Measurements from ENCODE around the gene PKIG. TPM values are rescaled to one million over a fixed set of nuclear protein-coding genes. Genes with fewer than 3 reads are reported as not detected.

Gene PKIG
- total and polyA plus RNA-seq, 10 of the 15 experiments (the other 5 are each of a cell fraction or from before 2014, with no cell fraction given): 5.7 to 82.3 (median 39.7) TPM

GRCh38 chr20:44642203-44643153 is 60.1 kb downstream of the PKIG start (continued):
- peak; percentile 36 for TF ChIP-seq MEF2B (IDR thresholded peaks at IDR 0.05; ENCODE audit: partially characterized antibody, poor library complexity, severe bottlenecking)
- TF ChIP-seq ESRRA (IDR thresholded peaks at IDR 0.05; ENCODE audit: low read length): no peak
- no peak for TF ChIP-seq ZBTB11 (CRISPR knock-in tag; IDR thresholded peaks at IDR 0.05)
- TF ChIP-seq SMARCA5 (IDR thresholded peaks at IDR 0.05): no peak
- TF ChIP-seq BHLHE40 (IDR thresholded peaks at IDR 0.05; ENCODE audit: borderline replicate concordance in 1 of 2, low read depth in 2 of 2, low read length in 1 of 2): peak; percentile 14 to 47; a peak in 1 of 4 replicates

- BruUV-seq (replicated peaks): no TSS peak
- CTCF ChIA-PET: interaction anchor here (1.0 to 2.8 kb wide), 11 partner anchors 13 to 183 kb away, joined by 3 to 34 read pairs (median 7); partner anchors contain the start of gene PKIG
- Histone ChIP-seq H4K20me1 (ENCODE audit: control insufficient read depth, insufficient read depth) (no peaks in the 10 kb centered on the region), H3K4me2 (ENCODE audit: control insufficient read depth, insufficient read depth) (peak overlapping the region; percentile 91), H3K4me3 (no peak overlapping the region), H3K36me3 (ENCODE audit: control insufficient read depth in 2 of 2, insufficient read depth in 2 of 2, low read length in 1 of 2) (peaks cover 0 to 7% of the 10 kb centered on the region in 2 experiments; a peak in 2 of 4 replicates), H3K9ac (ENCODE audit: control insufficient read depth, insufficient read depth, low read length) (peak overlapping the region; percentile 81), H3K27ac (ENCODE audit: control insufficient read depth, insufficient read depth) (peak overlapping the region; percentile 99), H3K9me3 (replicated peaks; ENCODE audit: control insufficient read depth, insufficient read depth, low read length) (peaks cover 3% of the 10 kb centered on the region; the same call in 2 of the 3 replicates), H3K4me1 (ENCODE audit: control insufficient read depth, insufficient read depth, low read length) (peaks cover 75% of the 10 kb centered on the region), H3K79me2 (ENCODE audit: control insufficient read depth, insufficient read depth, low read length) (peaks cover 51% of the 10 kb centered on the region), H3K27me3 (replicated peaks in 1 of 2; ENCODE audit: control insufficient read depth in 2 of 2, insufficient read depth in 2 of 2, low read length in 1 of 2) (no peaks in the 10 kb centered on the region), H2AFZ (ENCODE audit: control insufficient read depth, low read depth, low read length) (no peak overlapping the region; the same call in 1 of the 2 replicates)
- ATAC-seq: no peak
- no peak for FAIRE-seq
- in situ Hi-C loops (cut with MboI): no loop called here
- no peak for DNase-seq (ENCODE audit: low read depth, low spot score)
- WGBS (ENCODE audit: insufficient coverage, insufficient replicate concordance, low lambda C conversion rate, missing lambda C conversion rate): 100% methylated on average over 1 of the region's 1 CpG
- TF ChIP-seq SMARCA5 (IDR thresholded peaks at IDR 0.05) (peak; percentile 38; the same call in 1 of the 2 replicates), CUX1 (IDR thresholded peaks at IDR 0.05; ENCODE audit: insufficient replicate concordance, low read depth, low read length) (no peak), ZNF217 (IDR thresholded peaks at IDR 0.05) (0 out of 2 replicates have a peak, but pooled peaks have one; percentile 68), KDM1A (IDR thresholded peaks at IDR 0.05; ENCODE audit: borderline replicate concordance) (no peak), TCF3 (IDR thresholded peaks at IDR 0.05; ENCODE audit: borderline replicate concordance, insufficient read depth, low read depth, low read length) (0 out of 2 replicates have a peak, but pooled peaks have one; percentile 0)
- RAD21 ChIA-PET (ENCODE audit: unreplicated experiment): interaction anchor here (0.5 to 5.0 kb wide), 18 partner anchors 8 to 67 kb away, joined by 3 to 26 read pairs (median 6); partner anchors contain the start of genes ADA and PKIG
- intact Hi-C loops (cut with micrococcal nuclease; ENCODE audit: unreplicated experiment): loop anchor here (2.0 kb wide), 1 partner anchor 32 kb away; no protein-coding TSS in a partner anchor
- POLR2A ChIA-PET: interaction anchor here (0.5 to 3.0 kb wide), 7 partner anchors 8 to 60 kb away, joined by 3 to 18 read pairs (median 6); partner anchors contain the start of gene ADA
- SMC1A ChIA-PET (ENCODE audit: uncharacterized antibody, unreplicated experiment): interaction anchor here (0.6 to 6.9 kb wide), 15 partner anchors 9 to 67 kb away, joined by 3 to 71 read pairs (median 7); partner anchors contain the start of genes ADA and PKIG
These were observed 60.8 kb downstream of the PKIG start for GRCh38 chr20:44643154-44643519.
